Memory B cell (primary cell): Measurements from ENCODE around the gene RAPGEF1.

Experiments
- ATAC-seq: fragments of 150-1000 bp; cut with Tn5 transposase; 2 replicates; pipeline ENCODE4 v1.10.0; 2021; ENCODE audit warnings: low read depth, mild to moderate bottlenecking, moderate library complexity
- DNase-seq, 2 donors: peaks; one replicate each; pipeline ENCODE4 v3.0.0; 2022; ENCODE audit warnings: low spot score in 2 of 2
- H3K27ac Mint-ChIP-seq: one replicate; pipeline ENCODE4 v1.8.0; 2022; ENCODE audit warnings: mild to moderate bottlenecking, moderate library complexity, mixed read lengths
- H3K27me3 Mint-ChIP-seq: one replicate; pipeline ENCODE4 v1.8.0; 2022; ENCODE audit warnings: mixed read lengths
- H3K36me3 Mint-ChIP-seq: one replicate; pipeline ENCODE4 v1.8.0; 2022; ENCODE audit warnings: mild to moderate bottlenecking, mixed read lengths
- H3K4me1 Mint-ChIP-seq: one replicate; pipeline ENCODE4 v1.8.0; 2022; ENCODE audit warnings: mixed read lengths
- H3K4me3 Mint-ChIP-seq: one replicate; pipeline ENCODE4 v1.8.0; 2022; ENCODE audit warnings: mild to moderate bottlenecking, moderate library complexity, mixed read lengths
- H3K9me3 Mint-ChIP-seq: one replicate; pipeline ENCODE4 v1.8.0; 2022; ENCODE audit warnings: mixed read lengths

The RAPGEF1 gene

DNA sequence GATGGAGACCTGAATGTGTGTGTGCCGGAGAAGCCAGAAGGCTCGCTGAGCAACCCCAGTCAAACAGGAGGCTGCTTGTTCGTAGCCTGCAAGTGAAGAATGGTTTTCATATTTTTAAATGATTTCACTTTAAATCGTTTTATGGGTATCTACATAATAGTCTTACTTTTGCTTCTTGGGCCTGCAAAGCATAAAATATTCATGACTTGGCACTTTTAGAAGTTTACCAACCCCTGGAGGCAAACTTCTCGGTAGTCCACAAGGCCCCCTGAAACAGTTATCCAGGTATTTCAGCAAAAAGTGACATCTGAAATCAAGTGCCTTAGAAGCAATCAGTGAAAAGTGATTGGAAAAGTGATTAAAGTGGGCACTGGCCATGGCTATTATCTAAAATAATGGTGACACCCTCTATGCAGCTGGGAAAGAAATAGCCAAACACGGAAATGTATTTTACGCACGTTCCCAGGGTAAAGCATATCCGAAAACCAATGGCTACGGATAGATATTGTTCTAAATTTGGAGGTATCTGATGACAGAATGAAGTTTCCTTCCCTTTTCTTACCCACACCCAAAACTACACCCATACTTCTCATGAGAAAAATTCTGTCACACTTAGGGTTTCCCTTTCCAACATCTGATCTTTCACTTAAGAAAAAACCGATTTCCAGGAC is 39.0 kb downstream of the RAPGEF1 start:
- Mint-ChIP-seq H3K4me3 (peak overlapping the region; percentile 67), H3K4me1 (peaks cover 72% of the 10 kb centered on the region), H3K36me3 (peaks cover 13% of the 10 kb centered on the region), H3K27ac (peak overlapping the region; percentile 69), H3K27me3 (no peaks in the 10 kb centered on the region), H3K9me3 (no peaks in the 10 kb centered on the region)
- DNase-seq = no peak
- ATAC-seq = peak; percentile 47

- Mint-ChIP-seq H3K27ac (peak overlapping the region; percentile 59), H3K36me3 (peaks cover 13% of the 10 kb centered on the region), H3K4me3 (peak overlapping the region; percentile 13), H3K9me3 (no peaks in the 10 kb centered on the region), H3K27me3 (no peaks in the 10 kb centered on the region), H3K4me1 (peaks cover 72% of the 10 kb centered on the region)
- DNase-seq (no peak), ATAC-seq (no peak)
Measured at GRCh38 chr9:131700076-131700475, 39.8 kb downstream of the RAPGEF1 start.

DNA sequence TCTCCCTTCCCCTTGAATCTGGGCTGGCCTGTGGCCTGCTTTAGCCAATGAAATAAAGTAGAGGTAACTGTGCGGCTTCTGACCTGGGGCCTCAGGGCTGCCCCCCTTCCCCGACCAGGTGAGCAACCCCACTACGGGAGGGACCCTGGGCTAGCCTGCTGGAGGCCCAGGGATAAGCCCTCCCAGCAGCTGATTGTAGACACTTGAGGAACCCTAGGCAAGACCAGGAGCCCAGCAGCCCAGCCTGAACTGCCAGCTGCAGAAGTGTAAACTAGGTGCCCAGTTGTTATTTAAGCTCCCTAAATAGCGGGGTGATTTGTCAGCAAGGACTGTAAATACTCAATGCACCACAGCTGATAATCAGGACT is 41.3 kb downstream of the RAPGEF1 start:
- Mint-ChIP-seq H3K9me3 (no peaks in the 10 kb centered on the region), H3K27me3 (no peaks in the 10 kb centered on the region), H3K4me3 (no peak overlapping the region), H3K4me1 (peaks cover 70% of the 10 kb centered on the region), H3K36me3 (peaks cover 16% of the 10 kb centered on the region), H3K27ac (peak overlapping the region; percentile 80)
- ATAC-seq (no peak), DNase-seq (no peak)

- peaks cover 16% of the 10 kb centered on the region for H3K36me3 Mint-ChIP-seq
Measured at GRCh38 chr9:131697908-131698617, 41.8 kb downstream of the RAPGEF1 start.

DNA sequence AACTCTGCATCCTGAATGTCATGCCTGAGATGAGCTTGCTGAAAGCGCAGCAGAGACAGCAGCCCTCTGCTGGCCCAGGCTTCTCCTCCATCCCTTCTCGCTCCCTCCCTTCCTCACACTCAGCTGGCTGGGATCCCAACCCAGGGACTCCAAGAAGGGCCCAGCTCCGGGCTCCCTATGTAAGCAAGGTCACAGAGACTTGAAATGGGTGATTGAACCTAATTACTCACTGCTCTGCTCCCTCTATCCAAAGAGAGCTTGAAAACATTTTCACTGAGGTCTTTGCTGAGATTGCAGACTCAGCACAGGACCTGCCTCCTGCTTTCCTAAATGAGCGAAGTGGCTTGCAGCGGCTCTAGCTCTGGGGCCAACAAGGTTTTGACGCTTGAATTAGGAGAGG is 42.8 kb downstream of the RAPGEF1 start:
- no peaks in the 10 kb centered on the region for H3K27me3 Mint-ChIP-seq
- H3K36me3 Mint-ChIP-seq = peaks cover 15% of the 10 kb centered on the region
- ATAC-seq = no peak
- peaks cover 70% of the 10 kb centered on the region for H3K4me1 Mint-ChIP-seq
- no peaks in the 10 kb centered on the region for H3K9me3 Mint-ChIP-seq
- no peak overlapping the region for H3K4me3 Mint-ChIP-seq
- DNase-seq = no peak
- peak overlapping the region; percentile 80 for H3K27ac Mint-ChIP-seq

More at GRCh38 chr9:131697908-131698617, 41.8 kb downstream of the RAPGEF1 start:
- peak; percentile 42 for ATAC-seq
- peak overlapping the region; percentile 80 for H3K27ac Mint-ChIP-seq
- no peaks in the 10 kb centered on the region for H3K9me3 Mint-ChIP-seq
- peaks cover 73% of the 10 kb centered on the region for H3K4me1 Mint-ChIP-seq
- no peak for DNase-seq
- peak overlapping the region; percentile 56 for H3K4me3 Mint-ChIP-seq
- no peaks in the 10 kb centered on the region for H3K27me3 Mint-ChIP-seq

- ATAC-seq (no peak), DNase-seq (no peak)
- Mint-ChIP-seq H3K27me3 (no peaks in the 10 kb centered on the region), H3K9me3 (no peaks in the 10 kb centered on the region), H3K4me3 (no peak overlapping the region), H3K27ac (peak overlapping the region; percentile 80), H3K4me1 (peaks cover 67% of the 10 kb centered on the region), H3K36me3 (peaks cover 15% of the 10 kb centered on the region)
Measured at GRCh38 chr9:131695836-131696460, 43.9 kb downstream of the RAPGEF1 start.

GRCh38 chr9:131695366-131695765 is 44.5 kb downstream of the RAPGEF1 start:
- Mint-ChIP-seq H3K36me3 (peaks cover 15% of the 10 kb centered on the region), H3K4me3 (no peak overlapping the region), H3K27me3 (no peaks in the 10 kb centered on the region), H3K4me1 (peaks cover 68% of the 10 kb centered on the region), H3K9me3 (no peaks in the 10 kb centered on the region), H3K27ac (peak overlapping the region; percentile 80)
- DNase-seq (no peak), ATAC-seq (no peak)

GRCh38 chr9:131693651-131694597 is 46.0 kb downstream of the RAPGEF1 start:
- ATAC-seq (no peak), DNase-seq (no peak)
- Mint-ChIP-seq H3K27me3 (no peaks in the 10 kb centered on the region), H3K4me1 (peaks cover 62% of the 10 kb centered on the region), H3K4me3 (no peak overlapping the region), H3K9me3 (no peaks in the 10 kb centered on the region), H3K36me3 (peaks cover 9% of the 10 kb centered on the region), H3K27ac (peak overlapping the region; percentile 70)

DNA sequence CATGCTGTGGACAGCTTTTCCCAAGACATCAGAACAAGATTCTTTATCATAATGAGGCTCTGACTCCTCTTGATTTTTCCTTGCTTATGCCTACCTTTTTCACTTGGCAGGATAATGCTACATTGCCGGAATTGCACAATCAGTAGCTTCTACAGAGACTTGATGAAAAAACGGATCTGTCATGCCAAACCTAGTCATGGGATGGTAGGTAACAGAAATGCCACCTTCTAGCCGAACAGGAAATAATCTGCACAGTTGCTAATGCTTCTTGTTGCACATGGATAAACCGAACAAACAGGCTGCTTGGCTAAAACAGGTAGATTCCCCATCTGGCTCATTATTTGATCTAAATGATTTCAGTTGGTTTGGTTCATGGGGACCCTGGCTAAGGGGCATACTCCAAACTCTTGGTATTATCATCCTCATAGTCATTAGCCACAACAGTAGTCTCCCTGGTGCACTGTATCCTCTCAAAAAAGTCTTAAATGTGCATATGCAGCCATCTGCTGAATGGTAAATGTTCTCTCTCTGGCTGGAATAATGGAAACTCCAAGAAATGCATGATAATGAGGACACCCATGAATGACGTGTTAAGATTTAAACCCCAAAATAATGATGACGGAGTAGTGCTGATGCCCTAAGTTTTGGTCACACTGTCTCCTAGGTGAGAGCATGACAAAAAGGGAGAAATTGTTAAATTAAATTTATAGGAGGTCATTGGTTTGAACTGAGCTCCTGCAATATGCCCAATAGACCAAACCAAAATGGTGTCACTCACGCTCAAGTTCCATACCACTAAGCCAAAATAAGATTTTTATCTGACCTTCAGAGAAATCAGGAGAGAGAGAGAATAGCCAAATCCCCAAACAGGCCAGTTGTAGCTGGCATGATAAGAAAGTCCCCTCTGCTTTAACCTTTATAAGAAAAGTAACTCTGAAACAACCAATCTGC is 47.0 kb downstream of the RAPGEF1 start:
- Mint-ChIP-seq H3K9me3 (no peaks in the 10 kb centered on the region), H3K27ac (no peak overlapping the region), H3K27me3 (no peaks in the 10 kb centered on the region), H3K36me3 (peaks cover 9% of the 10 kb centered on the region), H3K4me1 (peaks cover 58% of the 10 kb centered on the region), H3K4me3 (no peak overlapping the region)
- no peak for DNase-seq
- no peak for ATAC-seq

GRCh38 chr9:131691969-131692611 is 47.8 kb downstream of the RAPGEF1 start:
- Mint-ChIP-seq H3K27me3 (no peaks in the 10 kb centered on the region), H3K9me3 (no peaks in the 10 kb centered on the region), H3K4me1 (peaks cover 60% of the 10 kb centered on the region), H3K27ac (no peak overlapping the region), H3K36me3 (peaks cover 7% of the 10 kb centered on the region), H3K4me3 (no peak overlapping the region)
- DNase-seq = no peak
- ATAC-seq = no peak

GRCh38 chr9:131690941-131691573 is 48.8 kb downstream of the RAPGEF1 start:
- H3K36me3 Mint-ChIP-seq = peaks cover 7% of the 10 kb centered on the region
- H3K4me3 Mint-ChIP-seq = no peak overlapping the region
- H3K27ac Mint-ChIP-seq = peak overlapping the region; percentile 90
- DNase-seq (no peak), ATAC-seq (no peak)
- H3K9me3 Mint-ChIP-seq = no peaks in the 10 kb centered on the region
- H3K4me1 Mint-ChIP-seq = peaks cover 59% of the 10 kb centered on the region
- no peaks in the 10 kb centered on the region for H3K27me3 Mint-ChIP-seq

- ATAC-seq (peak; percentile 18), DNase-seq (no peak)
- peak overlapping the region; percentile 90 for H3K27ac Mint-ChIP-seq
- H3K9me3 Mint-ChIP-seq = no peaks in the 10 kb centered on the region
- H3K4me3 Mint-ChIP-seq = peak overlapping the region; percentile 40
- H3K27me3 Mint-ChIP-seq = no peaks in the 10 kb centered on the region
- H3K4me1 Mint-ChIP-seq = peaks cover 58% of the 10 kb centered on the region
- peaks cover 7% of the 10 kb centered on the region for H3K36me3 Mint-ChIP-seq
Measured at GRCh38 chr9:131690462-131690861, 49.4 kb downstream of the RAPGEF1 start.
